ENCODE measurements around the gene DIO1. TPM values are rescaled to one million over a fixed set of nuclear protein-coding genes. Genes with fewer than 3 reads are reported as not detected.

The DIO1 gene
- total RNA-seq, 1 experiment from 2014 or later: 0.28 TPM

- Histone ChIP-seq H3K4me1 (ENCODE audit: control insufficient read depth, insufficient read depth, low read length) (peaks cover 12% of the 10 kb centered on the region), H3K36me3 (ENCODE audit: control insufficient read depth, insufficient read depth, low read length) (peaks cover 4% of the 10 kb centered on the region; the same call in 1 of the 2 replicates), H3K27me3 (ENCODE audit: control insufficient read depth, insufficient read depth, low read length) (no peaks in the 10 kb centered on the region), H3K27ac (ENCODE audit: low read length) (no peak overlapping the region), H3K9me3 (ENCODE audit: control insufficient read depth, insufficient read depth, low read depth, low read length) (no peaks in the 10 kb centered on the region), H3K4me3 (ENCODE audit: low read depth in 2 of 2, low read length in 2 of 2) (no peak overlapping the region)
- intact Hi-C loops (cut with micrococcal nuclease; ENCODE audit: unreplicated experiment) (no loop called here), in situ Hi-C loops (cut with HindIII; ENCODE audit: low pct_unique_long_range_greater_than_20kb, low sequenced_read_pairs) (no loop called here)
- ChIA-PET POLR2A (interaction anchor here (0.6 kb wide), 1 partner anchor 19 kb away, joined by 5 read pairs; no protein-coding TSS in a partner anchor), CTCF (interaction anchor here (0.7 kb wide), 1 partner anchor 754 kb away, joined by 3 read pairs; no protein-coding TSS in a partner anchor)
- TF ChIP-seq SIN3A (IDR thresholded peaks at IDR 0.05; ENCODE audit: borderline replicate concordance, insufficient read depth, low read depth, low read length): no peak
- no peak for TF ChIP-seq TCF7L2 (IDR thresholded peaks at IDR 0.05; ENCODE audit: low read depth, low read length)
- TF ChIP-seq CTCF (IDR thresholded peaks at IDR 0.05): no peak
- TF ChIP-seq REST (IDR thresholded peaks at IDR 0.05; ENCODE audit: insufficient read depth in 1 of 2, low read depth in 2 of 2, low read length in 1 of 2): no peak
- TF ChIP-seq POLR2AphosphoS5 (IDR thresholded peaks at IDR 0.05; ENCODE audit: low read depth, low read length): no peak
- DNase-seq (ENCODE audit: low read depth, low spot score) (no peak), ATAC-seq (no peak)
- no TSS peak for BruUV-seq (replicated peaks)
Observed at GRCh38 chr1:53891018-53891417, 3.0 kb upstream of the DIO1 start.

- no peaks in the 10 kb centered on the region for H3K27me3 ChIP-seq (ENCODE audit: control insufficient read depth, insufficient read depth, low read length)
- H3K9me3 ChIP-seq (ENCODE audit: control insufficient read depth, insufficient read depth, low read depth, low read length): no peaks in the 10 kb centered on the region
- H3K4me1 ChIP-seq (ENCODE audit: control insufficient read depth, insufficient read depth, low read length): peaks cover 12% of the 10 kb centered on the region
- H3K27ac ChIP-seq (ENCODE audit: low read length): no peak overlapping the region
- no peak for ATAC-seq
- ChIA-PET POLR2A (interaction anchor here (0.6 to 1.0 kb wide), 2 partner anchors 13 to 20 kb away, joined by 3 to 5 read pairs; no protein-coding TSS in a partner anchor), CTCF (interaction anchor here (0.7 kb wide), 1 partner anchor 753 kb away, joined by 3 read pairs; no protein-coding TSS in a partner anchor)
- no peak for DNase-seq (ENCODE audit: low read depth, low spot score)
- no TSS peak for BruUV-seq (replicated peaks)
- peaks cover 4% of the 10 kb centered on the region; the same call in 1 of the 2 replicates for H3K36me3 ChIP-seq (ENCODE audit: control insufficient read depth, insufficient read depth, low read length)
- intact Hi-C loops (cut with micrococcal nuclease; ENCODE audit: unreplicated experiment): no loop called here
- H3K4me3 ChIP-seq (ENCODE audit: low read depth in 2 of 2, low read length in 2 of 2): no peak overlapping the region
- TF ChIP-seq REST (IDR thresholded peaks at IDR 0.05; ENCODE audit: insufficient read depth in 1 of 2, low read depth in 2 of 2, low read length in 1 of 2): no peak
- TF ChIP-seq CTCF (IDR thresholded peaks at IDR 0.05): no peak
- TF ChIP-seq POLR2AphosphoS5 (IDR thresholded peaks at IDR 0.05; ENCODE audit: low read depth, low read length): no peak
- no peak for TF ChIP-seq SIN3A (IDR thresholded peaks at IDR 0.05; ENCODE audit: borderline replicate concordance, insufficient read depth, low read depth, low read length)
- no peak for TF ChIP-seq TCF7L2 (IDR thresholded peaks at IDR 0.05; ENCODE audit: low read depth, low read length)
- in situ Hi-C loops (cut with HindIII; ENCODE audit: low pct_unique_long_range_greater_than_20kb, low sequenced_read_pairs): no loop called here
Observed at GRCh38 chr1:53891678-53892077, 2.3 kb upstream of the DIO1 start.

All from Panc1 (cell line).